Panc1 (cell line): ENCODE measurements around the gene ARG2. TPM values are rescaled to one million over a fixed set of nuclear protein-coding genes. Genes with fewer than 3 reads are reported as not detected.
A peak's percentile ranks its signal among the peaks of the same experiment; 100 is the strongest.

Source experiments
- ATAC-seq: fragments of 200-7000 bp; cut with Tn5 transposase; 2 replicates; pipeline ENCODE4 v1.9.1; 2020; ENCODE audit warnings: mild to moderate bottlenecking, moderate library complexity
- Bru-seq: library from RNA; stranded (reverse); fragments of 400-500 nt; gene quantifications from one replicate; lab custom pipeline; 2021; lab: Mats Ljungman, UMichigan
- BruChase-seq, 2 experiments: library from RNA; stranded (reverse); fragments of 400-500 nt; gene quantifications; one replicate each; lab custom pipeline; 2021; lab: Mats Ljungman, UMichigan
- BruUV-seq: library from RNA; stranded (reverse); fragments of 400-500 nt; replicated peaks from 2 replicates; lab custom pipeline; 2021; lab: Mats Ljungman, UMichigan
- CTCF ChIA-PET: fragments of 300-600 bp; sonication (Branson Sonifier 250); formaldehyde crosslinking; loops from one replicate; lab custom pipeline; 2022; ENCODE audit warnings: antibody characterized with exemption; lab: Charles Lee
- POLR2A ChIA-PET: fragments of 300-600 bp; sonication (Branson Sonifier 250); formaldehyde crosslinking; loops from one replicate; lab custom pipeline; 2022; ENCODE audit warnings: antibody characterized with exemption; lab: Charles Lee
- DNase-seq: peaks from one replicate; pipeline ENCODE4 v3.0.0-alpha.2; 2010; ENCODE audit warnings: low read depth, low spot score
- H3K27ac ChIP-seq: 2 replicates; pipeline ENCODE4 v1.5.1; 2011; ENCODE audit warnings: mild to moderate bottlenecking, low read length, inconsistent platforms
- H3K27me3 ChIP-seq: fragments of 200-500 bp; sonication (Bioruptor generic); 2 replicates; pipeline ENCODE4 v1.6.0; 2014; ENCODE audit warnings: low read length, inconsistent platforms; ENCODE audit not compliant: control insufficient read depth, insufficient read depth
- H3K36me3 ChIP-seq: fragments of 200-500 bp; sonication (Bioruptor generic); 2 replicates; pipeline ENCODE4 v1.5.1; 2014; ENCODE audit warnings: inconsistent platforms, mild to moderate bottlenecking, low read length, moderate library complexity; ENCODE audit not compliant: control insufficient read depth, insufficient read depth
- H3K4me1 ChIP-seq: 2 replicates; pipeline ENCODE4 v1.5.1; 2011; ENCODE audit warnings: inconsistent platforms, mild to moderate bottlenecking, low read length, moderate library complexity; ENCODE audit not compliant: control insufficient read depth, insufficient read depth
- H3K4me3 ChIP-seq, 2 experiments: 2 replicates each; pipeline ENCODE4 v1.5.1; 2011 to 2012; ENCODE audit warnings: low read depth in 2 of 2, low read length in 2 of 2, mild to moderate bottlenecking in 2 of 2, inconsistent platforms in 1 of 2, moderate library complexity in 1 of 2
- H3K9me3 ChIP-seq: fragments of 200-500 bp; sonication (Bioruptor generic); 2 replicates; pipeline ENCODE4 v1.5.1; 2014; ENCODE audit warnings: low read depth, mild to moderate bottlenecking, inconsistent platforms, low read length, moderate library complexity; ENCODE audit not compliant: control insufficient read depth, insufficient read depth
- CTCF ChIP-seq: fragments of 450-650 bp; IDR thresholded peaks from 2 replicates; pipeline ENCODE4 v1.5.1; 2017; ENCODE audit warnings: mild to moderate bottlenecking
- POLR2AphosphoS5 ChIP-seq: IDR thresholded peaks from 2 replicates; pipeline ENCODE4 v1.6.1; 2012; ENCODE audit warnings: mild to moderate bottlenecking, low read depth, low read length, moderate library complexity
- REST ChIP-seq, 2 experiments: IDR thresholded peaks; 2 replicates each; pipeline ENCODE4 v1.6.1; 2011 to 2012; ENCODE audit warnings: low read depth in 2 of 2, control low read depth in 1 of 2, low read length in 1 of 2, mild to moderate bottlenecking in 1 of 2, moderate library complexity in 1 of 2; ENCODE audit not compliant: insufficient read depth in 1 of 2
- SIN3A ChIP-seq: IDR thresholded peaks from 2 replicates; pipeline ENCODE4 v1.6.1; 2012; ENCODE audit warnings: low read depth, mild to moderate bottlenecking, low read length, moderate library complexity, borderline replicate concordance; ENCODE audit not compliant: insufficient read depth
- TCF7L2 ChIP-seq: IDR thresholded peaks from 2 replicates; pipeline ENCODE4 v1.6.1; 2011; ENCODE audit warnings: mild to moderate bottlenecking, low read depth, low read length, inconsistent platforms
- in situ Hi-C: cut with HindIII; loops from 2 replicates; pipeline ENCODE4 v1.10.0; 2016; ENCODE audit warnings: low sequenced_read_pairs, low pct_unique_long_range_greater_than_20kb
- intact Hi-C: fragments of 100-400 bp; cut with micrococcal nuclease; formaldehyde crosslinking; loops from one replicate; pipeline ENCODE4 v1.10.0; 2022; ENCODE audit not compliant: unreplicated experiment
- long read RNA-seq: library from polyadenylated mRNA; unstranded; transcript quantifications from one replicate; pipeline ENCODE4 v2.0.0, GENCODE V29; 2021; ENCODE audit not compliant: unreplicated experiment
- polyA plus RNA-seq: library from polyadenylated mRNA; unstranded; fragments of >200 nt; gene quantifications from one replicate; pipeline ENCODE4 v1.2.1, GENCODE V29; 2012; ENCODE audit warnings: missing spikeins; ENCODE audit not compliant: insufficient read length
- total RNA-seq: library from RNA; stranded (reverse); gene quantifications from one replicate; pipeline ENCODE4 v1.2.1, GENCODE V29; 2021; ENCODE audit not compliant: unreplicated experiment

The ARG2 gene
- total RNA-seq = 1.1 TPM
- polyA plus RNA-seq = 0.48 TPM
- Bru-seq, nascent RNA = percentile 21 among the genes with signal in this experiment
- BruChase-seq, experiment 1, labeled RNA remaining after a 2-hour chase = percentile 18 among the genes with signal in this experiment
- percentile 22 among the genes with signal in this experiment for BruChase-seq, experiment 2, labeled RNA remaining after a 6-hour chase
- long read RNA-seq, partial matches to known transcripts = 0 of 3 reads
- long read RNA-seq, other reads (novel, unspliced or antisense) = 1 of 3 reads

- H3K9me3 ChIP-seq = no peaks in the 10 kb centered on the region
- CTCF ChIA-PET = interaction anchor here (0.8 to 1.9 kb wide), 3 partner anchors 47 to 106 kb away, joined by 3 to 10 read pairs (median 5); no protein-coding TSS in a partner anchor
- POLR2A ChIA-PET = no interaction called here
- TF ChIP-seq SIN3A (peak; percentile 84; the same call in 1 of the 2 replicates), REST (IDR thresholded peaks at IDR 0.05; ENCODE audit: insufficient read depth in 1 of 2, low read depth in 2 of 2, low read length in 1 of 2) (no peak)
- H3K27me3 ChIP-seq = no peaks in the 10 kb centered on the region
- peak within 1 kb of the TSS; percentile 58 to 71 for H3K4me3 ChIP-seq
- intact Hi-C loops = loop anchor here (5.0 to 10.0 kb wide), 2 partner anchors 48 to 85 kb away; partner anchors contain the start of gene RDH12
- in situ Hi-C loops = no loop called here
- BruUV-seq = no TSS peak
- peak; percentile 96 for ATAC-seq
- no peak for DNase-seq
- no peak within 1 kb of the TSS for H3K27ac ChIP-seq
- no peaks in the 10 kb centered on the region for H3K36me3 ChIP-seq
- peaks cover 9% of the 10 kb centered on the region for H3K4me1 ChIP-seq
Observed at GRCh38 chr14:67619446-67620216, at the start of gene ARG2. Gene ARG2, plus strand, starts transcription at chr14:67619920. Its CDS starts 58 bp downstream, at chr14:67619978.

DNA sequence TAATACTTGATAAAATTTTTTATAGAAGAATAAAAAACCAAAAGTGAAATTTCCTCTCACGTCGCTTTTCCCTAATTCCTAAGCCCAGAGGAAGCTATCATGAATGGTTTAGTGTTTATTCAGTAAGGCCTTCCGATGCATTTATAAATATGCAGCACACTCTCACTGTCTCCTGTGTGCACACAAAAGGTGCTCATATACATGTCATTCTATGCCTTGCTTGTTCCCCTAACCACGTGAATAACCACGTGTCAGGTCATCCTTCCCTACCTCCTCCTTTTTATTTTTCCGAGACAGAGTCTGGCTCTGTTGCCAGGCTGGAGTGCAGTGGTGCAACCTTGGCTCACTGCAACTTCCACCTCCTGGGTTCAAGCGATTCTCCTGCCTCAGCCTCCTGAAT, 49.3 kb upstream of the ARG2 start:
- intact Hi-C loops (loop anchor here (5.0 kb wide), 1 partner anchor 43 kb away; no protein-coding TSS in a partner anchor), in situ Hi-C loops (no loop called here)
- no peaks in the 10 kb centered on the region for H3K27me3 ChIP-seq
- POLR2A ChIA-PET = no interaction called here
- H3K9me3 ChIP-seq = no peaks in the 10 kb centered on the region
- TF ChIP-seq TCF7L2 = no peak
- no peak for TF ChIP-seq CTCF
- no peak for TF ChIP-seq POLR2AphosphoS5
- TF ChIP-seq REST (IDR thresholded peaks at IDR 0.05; ENCODE audit: insufficient read depth in 1 of 2, low read depth in 2 of 2, low read length in 1 of 2) = no peak
- no peak for TF ChIP-seq SIN3A
- no TSS peak for BruUV-seq
- H3K4me3 ChIP-seq = no peak overlapping the region
- H3K27ac ChIP-seq = no peak overlapping the region
- H3K4me1 ChIP-seq = no peaks in the 10 kb centered on the region
- no peak for ATAC-seq
- H3K36me3 ChIP-seq = no peaks in the 10 kb centered on the region
- DNase-seq = no peak
- CTCF ChIA-PET = interaction anchor here (0.6 to 4.4 kb wide), 3 partner anchors 44 to 143 kb away, joined by 6 to 51 read pairs (median 22); no protein-coding TSS in a partner anchor
